GM18511 (cell line): ENCODE measurements around the gene CLEC16A.
"Not testable (repeated sequence)": the region's sequence is repeated elsewhere in the genome, so short reads cannot be mapped to it uniquely, and the experiment has no call there.

Source experiments
- ATAC-seq: cut with Tn5 transposase; IDR thresholded peaks from one replicate; pipeline ENCODE4 v1.9.1; 2021; ENCODE audit warnings: mild to moderate bottlenecking, moderate library complexity; ENCODE audit not compliant: unreplicated experiment

The CLEC16A gene

GRCh38 chr16:10964891-10965326 lies 20.5 kb downstream of the CLEC16A start:
- peak; percentile 56 for ATAC-seq

DNA sequence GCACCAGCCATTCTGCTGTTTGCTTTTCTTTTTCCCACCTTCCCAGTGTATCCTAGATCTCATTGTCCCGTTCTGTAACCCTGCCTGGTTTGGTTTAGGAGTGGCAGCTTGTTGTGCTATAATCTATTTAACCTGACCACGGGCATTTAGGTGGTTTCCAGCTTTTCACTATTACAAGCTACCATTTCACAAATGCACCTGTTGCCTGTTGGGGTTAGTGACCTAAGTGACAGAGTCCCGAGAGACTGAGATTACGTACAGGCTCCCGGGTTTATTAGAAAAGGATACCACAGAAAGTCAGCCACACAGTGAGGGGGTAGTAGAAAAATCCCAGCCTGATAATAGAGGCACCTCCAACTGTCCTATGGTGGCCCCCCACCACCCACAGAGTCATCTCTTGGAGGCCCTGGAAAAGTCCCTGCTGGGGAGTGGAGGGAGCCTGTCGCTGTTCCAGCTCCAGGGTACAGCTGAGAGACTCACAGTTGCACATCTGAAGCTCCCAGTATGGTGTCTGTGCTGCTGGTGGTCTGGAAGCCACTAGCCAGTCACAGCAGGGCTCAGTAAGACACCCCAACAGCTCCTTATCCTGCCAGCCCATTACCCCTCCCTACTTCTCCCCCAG lies 21.2 kb downstream of the CLEC16A start:
- ATAC-seq: peak; percentile 81

DNA sequence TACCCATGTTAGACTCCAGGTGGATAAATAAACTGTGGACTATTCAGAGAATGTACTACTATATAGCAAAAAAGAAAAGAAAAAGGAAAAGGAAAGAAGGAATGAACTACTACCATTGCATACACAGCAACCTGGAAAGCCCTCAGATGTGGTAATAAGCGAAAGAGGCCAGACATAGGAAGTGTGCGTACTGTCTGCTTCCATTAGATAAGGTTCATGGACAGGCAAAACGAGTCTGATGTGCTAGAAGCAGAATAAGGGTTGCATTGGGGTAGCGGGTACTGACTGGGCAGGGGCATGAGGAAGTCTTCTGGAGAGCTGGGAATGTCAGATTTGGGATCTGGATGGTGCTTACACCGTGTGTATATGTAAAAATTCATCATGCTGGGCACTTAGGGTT lies 21.8 kb downstream of the CLEC16A start:
- ATAC-seq: no peak

DNA sequence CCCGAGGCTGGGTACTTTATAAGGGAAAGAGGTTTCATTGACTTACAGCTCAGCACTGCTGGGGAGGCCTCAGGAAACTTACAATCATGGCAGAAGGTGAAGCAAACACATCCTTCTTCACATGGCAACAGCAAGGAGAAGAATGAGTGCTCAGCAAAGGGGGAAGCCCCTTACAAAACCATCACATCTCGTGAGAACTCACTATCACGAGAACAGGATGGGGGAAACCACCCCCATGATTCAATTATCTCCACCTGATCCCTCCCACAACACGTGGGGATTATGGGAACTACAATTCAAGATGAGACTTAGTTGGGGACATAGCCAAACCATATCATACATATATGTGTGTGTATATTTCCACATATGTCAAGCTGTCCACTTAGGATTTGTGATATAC lies 22.2 kb downstream of the CLEC16A start:
- ATAC-seq: not testable (repeated sequence)

DNA sequence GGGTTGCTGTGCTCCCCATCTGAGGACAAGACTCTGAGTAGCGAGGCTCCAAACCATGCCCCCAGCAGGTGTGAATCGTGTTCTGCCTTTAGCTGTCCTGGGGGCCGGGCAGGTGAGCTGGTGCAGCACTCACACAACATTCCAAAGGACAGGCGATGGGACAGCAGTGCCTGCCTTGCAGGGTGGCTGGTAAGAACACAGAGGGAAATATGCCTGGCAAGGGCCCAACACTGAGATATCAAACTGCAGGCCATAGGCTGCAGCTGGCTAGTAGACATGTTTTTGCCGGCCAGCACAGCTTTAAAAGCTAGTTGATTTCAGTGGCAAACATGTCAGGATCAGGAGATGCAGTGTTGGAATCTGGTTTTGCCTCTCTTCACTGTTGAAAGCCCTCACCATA lies 23.6 kb downstream of the CLEC16A start:
- no peak for ATAC-seq

- no peak for ATAC-seq
Measured at GRCh38 chr16:10968498-10968897, 24.1 kb downstream of the CLEC16A start.

DNA sequence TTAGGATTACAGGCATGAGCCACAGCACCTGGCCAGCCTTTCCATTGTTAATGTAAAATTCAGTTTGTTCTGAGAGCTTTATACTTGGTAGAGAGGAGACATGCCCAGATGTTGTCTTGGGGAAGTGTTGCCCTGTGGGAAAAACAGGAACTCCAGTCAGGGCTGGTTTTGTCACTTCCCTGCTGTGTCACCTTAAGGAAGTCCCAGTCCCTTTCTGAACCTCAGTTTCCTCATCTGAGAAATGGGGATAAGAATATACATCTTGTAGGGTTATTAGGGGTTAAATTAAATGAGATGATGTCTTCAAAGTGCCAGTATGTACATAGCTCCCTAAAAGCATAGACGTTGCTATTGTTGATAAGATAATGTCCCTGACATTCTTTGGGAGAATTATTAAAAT lies 25.3 kb downstream of the CLEC16A start:
- no peak for ATAC-seq

- no peak for ATAC-seq
Measured at GRCh38 chr16:10970065-10970464, 25.7 kb downstream of the CLEC16A start.

DNA sequence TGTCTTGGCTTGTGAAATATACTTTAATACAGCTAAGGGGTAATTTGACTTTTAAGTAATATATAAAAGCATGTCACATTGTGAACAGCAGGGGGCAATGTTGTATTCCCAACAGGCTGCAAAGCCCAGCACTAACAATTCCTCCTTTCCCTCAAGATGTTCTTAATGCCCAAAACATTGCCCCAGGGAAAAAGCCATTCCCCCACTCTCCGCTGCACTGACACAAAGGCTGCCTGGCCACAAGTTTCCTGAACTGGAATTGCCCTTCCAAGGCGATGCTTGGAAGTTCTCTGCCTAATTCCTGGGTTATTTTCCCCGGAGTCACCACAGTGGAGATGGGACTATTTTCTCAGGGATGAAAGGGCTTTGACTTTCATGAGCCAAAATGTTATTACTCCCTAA lies 27.2 kb downstream of the CLEC16A start:
- no peak for ATAC-seq

- no peak for ATAC-seq
Measured at GRCh38 chr16:10972108-10972818, 27.9 kb downstream of the CLEC16A start.

DNA sequence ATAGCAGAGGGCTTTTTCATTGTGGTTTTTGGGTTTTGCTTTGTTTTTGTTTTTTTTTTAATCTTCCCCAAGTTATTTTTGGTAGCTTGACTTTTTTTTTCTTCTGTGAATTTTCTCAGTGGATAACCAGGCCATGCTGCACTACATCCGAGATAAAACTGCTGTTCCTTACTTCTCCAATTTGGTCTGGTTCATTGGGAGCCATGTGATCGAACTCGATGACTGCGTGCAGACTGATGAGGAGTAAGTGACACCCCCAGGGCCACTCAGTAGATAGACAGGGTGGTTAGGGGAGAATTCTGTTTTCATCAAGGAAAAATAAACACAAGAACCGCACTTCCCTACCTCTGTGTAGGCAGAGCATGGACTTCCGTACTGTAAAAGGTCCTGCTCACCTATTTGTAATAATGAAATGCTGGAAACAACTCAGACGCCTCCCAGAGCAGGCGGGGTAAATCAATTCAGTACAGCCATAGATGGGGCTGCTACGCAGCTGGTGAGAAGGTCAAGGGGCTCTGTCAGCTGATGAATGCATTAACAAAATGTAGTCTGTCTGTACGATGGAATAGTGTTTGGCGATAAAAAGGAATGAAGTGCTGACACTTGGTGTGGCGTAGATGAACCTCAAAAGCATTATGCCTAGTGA lies 28.6 kb downstream of the CLEC16A start:
- no peak for ATAC-seq

GRCh38 chr16:10976634-10977033 lies 32.3 kb downstream of the CLEC16A start:
- ATAC-seq: no peak

DNA sequence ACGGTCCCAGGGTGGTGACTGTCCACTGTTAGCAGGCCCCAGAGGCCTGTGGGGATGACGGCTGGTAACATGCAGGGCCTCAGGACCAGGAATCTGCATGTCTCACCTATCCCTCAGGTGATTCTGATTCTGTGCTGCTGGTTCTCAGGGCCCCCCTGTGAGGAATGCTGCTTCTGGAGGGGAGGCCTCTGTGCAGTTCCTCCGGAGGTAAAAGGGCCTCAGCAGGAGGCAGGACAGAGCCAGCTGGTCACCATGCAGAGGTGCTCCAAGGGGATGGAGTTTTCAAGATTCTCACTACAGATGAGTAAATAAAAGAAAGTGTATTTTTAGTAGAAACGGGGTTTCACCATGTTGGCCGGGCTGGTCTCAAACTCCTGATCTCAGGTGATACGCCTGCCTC lies 33.8 kb downstream of the CLEC16A start:
- ATAC-seq: no peak

GRCh38 chr16:10978871-10979446 lies 34.6 kb downstream of the CLEC16A start:
- ATAC-seq: no peak

DNA sequence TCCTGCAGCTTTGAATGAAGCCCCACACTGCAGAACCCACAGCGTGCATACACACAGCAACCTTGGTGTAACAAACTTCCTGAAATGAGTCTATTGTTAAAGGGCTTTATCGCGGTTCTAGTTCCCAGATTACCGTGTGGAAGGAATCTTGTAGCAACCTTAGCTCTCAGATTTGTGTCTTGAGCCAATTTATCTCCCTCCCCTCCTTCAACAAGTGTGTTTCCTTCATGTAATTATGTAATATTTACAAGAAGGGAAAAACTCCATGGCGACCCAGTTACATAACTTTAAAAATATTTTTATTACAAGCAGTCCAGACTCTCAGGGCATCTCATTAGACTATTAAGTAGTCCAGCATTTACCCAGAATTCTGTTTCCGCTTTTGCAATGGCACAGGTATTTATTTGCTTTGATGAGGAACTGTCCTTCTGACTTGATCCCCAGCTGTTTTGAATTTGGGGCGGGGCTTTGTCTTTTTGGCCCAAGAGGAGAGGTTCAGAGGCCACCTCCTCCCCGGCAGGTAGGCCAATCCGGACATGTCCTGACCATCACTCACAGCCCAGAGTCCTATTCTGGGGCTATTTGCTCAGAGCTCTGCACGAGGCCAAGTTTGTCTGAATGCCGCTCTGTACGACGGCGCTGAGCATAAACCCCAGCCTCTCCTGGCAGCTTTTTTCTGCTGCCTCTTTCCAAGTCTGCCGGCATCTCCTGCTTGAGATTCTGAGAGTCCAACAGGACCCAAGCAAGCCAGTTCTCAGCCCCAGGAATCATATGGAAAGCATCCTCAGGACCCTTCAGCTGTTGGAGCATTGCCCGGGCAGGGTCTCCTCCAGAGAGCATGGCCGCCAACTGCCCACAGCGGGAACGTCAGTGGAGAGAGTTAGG lies 35.6 kb downstream of the CLEC16A start:
- ATAC-seq: no peak

- no peak for ATAC-seq
Measured at GRCh38 chr16:10980813-10981212, 36.4 kb downstream of the CLEC16A start.

GRCh38 chr16:10981697-10982216 lies 37.4 kb downstream of the CLEC16A start:
- ATAC-seq: peak; percentile 77

GRCh38 chr16:10982465-10983150 lies 38.2 kb downstream of the CLEC16A start:
- peak; percentile 55 for ATAC-seq

DNA sequence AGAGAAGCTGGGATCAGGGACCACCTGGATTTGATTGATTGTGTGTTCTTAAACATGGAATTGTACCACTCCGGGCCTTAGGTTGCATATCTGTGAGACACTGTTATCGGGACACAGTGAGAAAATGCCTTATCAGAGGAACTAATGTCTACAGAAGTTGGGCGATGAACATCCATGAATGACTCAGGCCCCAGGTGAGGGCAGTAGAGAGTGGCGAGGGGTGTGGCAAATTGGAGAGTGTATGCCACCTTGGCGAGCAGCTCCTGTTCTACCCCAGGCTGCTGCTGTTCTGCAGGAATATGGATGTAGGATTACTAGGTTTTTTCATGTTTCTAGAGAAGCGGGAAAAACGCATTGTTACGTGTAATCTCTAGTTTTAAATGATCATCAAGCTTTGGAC lies 38.8 kb downstream of the CLEC16A start:
- no peak for ATAC-seq

DNA sequence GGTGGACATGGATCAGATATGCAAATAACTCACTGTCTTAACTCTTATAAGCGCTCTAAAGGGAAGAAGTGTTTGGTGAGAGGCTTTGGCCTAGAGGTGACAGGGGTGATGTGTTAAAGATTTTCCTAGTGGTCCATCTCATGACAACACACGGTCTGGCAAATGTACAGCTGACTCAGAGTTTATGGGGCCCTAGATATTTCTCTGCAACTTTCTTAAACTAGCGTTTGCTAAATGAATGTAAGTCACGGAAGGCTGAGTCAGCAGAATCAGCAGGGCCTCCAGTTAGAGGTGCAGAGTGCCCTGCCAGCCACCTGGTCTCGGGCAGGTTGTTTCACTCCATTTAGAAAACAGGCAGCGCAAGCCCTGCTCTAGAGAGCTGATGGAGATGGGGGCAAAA lies 40.1 kb downstream of the CLEC16A start:
- no peak for ATAC-seq
